ENCODE measurements around the gene TMA7.
"Not testable (repeated sequence)": the region's sequence is repeated elsewhere in the genome, so short reads cannot be mapped to it uniquely, and the experiment has no call there.

The TMA7 gene

DNA sequence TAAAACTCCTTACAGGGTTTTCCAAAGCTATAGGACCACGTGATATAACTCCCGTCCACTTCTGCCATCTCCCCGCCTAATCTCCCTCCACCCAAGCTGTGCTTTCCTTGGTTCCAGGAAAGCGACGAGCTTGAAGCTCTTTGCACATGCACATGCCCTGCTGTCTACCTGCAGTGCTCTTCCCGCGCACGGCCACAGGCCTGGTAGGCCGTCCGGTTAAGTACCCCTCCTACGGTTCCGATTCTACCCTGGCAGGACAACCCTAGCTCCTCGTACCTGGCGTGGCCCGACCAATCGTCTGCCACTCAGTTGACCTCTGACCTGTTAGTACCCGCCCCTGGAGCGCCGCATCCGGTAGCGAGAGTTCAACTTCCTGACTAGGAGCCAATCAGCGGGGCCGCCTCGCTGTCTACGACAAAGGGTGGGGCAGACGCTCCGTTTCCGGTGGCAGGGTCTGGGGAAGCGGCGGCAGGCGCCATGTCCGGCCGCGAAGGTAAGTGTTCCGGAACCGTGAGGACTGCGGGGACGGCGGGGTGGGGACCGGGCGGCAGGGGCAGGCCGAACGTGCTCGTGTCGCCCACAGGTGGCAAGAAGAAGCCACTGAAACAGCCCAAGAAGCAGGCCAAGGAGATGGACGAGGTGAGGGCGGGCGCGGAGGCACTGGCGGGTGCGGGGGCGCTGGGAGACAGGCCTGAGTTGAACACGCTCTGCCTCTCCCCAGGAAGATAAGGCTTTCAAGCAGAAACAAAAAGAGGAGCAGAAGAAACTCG is at the start of gene TMA7, which contains the start of gene CCDC51:
Gene TMA7, plus strand, starts transcription at position 438 of the 770 bp plus-strand sequence. Its CDS starts 40 bp downstream, at position 478.
Gene CCDC51, minus strand, starts transcription at position 300 of the 770 bp plus-strand sequence. CDS start 4,991 bp downstream, outside the sequence.
- DNase-seq: peak; percentile 95

DNA sequence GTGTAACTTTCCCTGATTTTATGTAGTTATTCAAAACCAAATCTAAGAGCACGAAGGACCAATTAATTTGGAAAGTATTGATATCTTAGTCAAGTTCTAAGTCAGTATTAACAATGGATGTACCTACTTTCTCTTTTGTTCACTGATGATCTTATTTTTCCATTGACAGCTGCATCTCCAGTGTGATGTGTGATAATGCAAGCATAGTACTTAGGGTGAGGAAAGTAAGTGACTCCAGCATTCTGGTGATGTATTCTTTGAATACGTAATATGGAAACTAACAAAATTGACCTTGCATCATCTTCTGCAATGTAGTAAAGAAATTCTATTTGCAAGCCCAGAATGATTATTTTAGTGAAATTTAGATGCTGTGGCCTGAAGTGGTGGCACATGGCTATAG is 45.7 kb upstream of the TMA7 start:
- no peak for DNase-seq

DNA sequence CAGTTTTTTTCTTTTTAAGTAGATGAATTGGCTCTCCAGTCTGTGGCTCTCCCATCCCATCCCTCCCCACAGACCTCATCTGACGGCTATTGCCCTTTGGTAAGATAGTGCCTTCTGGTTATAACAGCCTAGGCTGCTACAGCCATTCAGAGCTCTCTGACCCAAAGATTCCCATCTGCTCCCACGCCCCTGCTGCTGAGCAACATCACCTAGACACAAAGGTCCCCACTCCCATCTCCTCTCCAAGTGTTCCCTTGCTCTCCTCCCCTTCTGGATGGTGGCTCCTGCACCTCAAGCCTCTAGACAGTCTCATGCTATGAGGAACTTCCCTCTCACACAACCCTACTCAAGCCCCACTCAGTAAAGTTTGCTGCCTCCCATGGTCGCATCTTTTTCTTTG is 44.3 kb upstream of the TMA7 start:
- no peak for DNase-seq

DNA sequence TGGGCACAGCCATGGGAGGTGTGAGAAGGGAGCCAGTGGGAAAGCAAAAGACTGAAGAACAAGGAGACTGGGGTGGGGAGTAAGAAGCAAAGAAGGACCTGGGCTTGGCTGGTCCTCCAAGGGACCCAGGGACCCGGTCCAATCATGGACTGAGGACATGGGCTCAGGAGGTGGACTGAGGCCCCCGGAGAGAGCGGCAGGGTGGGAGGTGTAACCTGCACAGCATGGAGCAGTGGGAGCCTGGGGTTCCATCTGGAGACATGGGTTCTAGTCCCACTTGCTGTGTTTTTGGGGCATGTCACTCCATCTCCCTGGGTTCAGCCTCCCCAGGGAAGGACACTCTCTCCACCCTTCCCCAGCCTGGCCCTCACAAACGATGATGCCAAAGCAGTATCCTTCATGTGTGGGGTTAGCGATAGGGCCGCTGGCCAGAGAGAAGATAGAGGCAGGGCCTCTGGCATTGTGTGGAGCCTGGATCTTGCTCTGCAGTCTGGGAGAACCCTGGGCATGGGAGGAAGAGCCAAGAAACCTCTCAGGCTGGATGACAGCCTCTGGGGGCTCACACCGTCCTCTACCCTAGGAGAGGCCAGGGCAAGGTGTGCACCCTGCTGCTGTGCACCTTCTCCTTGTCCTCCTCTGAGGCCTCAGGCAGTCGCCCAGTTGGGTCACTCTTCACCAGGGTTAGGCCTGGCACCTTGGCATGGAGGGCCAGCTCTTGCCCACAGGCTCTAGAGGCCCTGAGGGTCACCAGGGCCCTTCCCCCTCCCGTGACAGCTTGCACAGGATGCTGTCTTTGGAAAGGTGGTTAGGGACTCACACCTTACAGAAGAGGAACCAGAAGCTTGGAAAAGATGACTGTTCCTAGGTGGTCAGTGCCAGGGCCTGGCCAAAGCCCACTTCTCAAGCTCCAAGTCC is 42.0 kb upstream of the TMA7 start:
- DNase-seq: no peak

DNA sequence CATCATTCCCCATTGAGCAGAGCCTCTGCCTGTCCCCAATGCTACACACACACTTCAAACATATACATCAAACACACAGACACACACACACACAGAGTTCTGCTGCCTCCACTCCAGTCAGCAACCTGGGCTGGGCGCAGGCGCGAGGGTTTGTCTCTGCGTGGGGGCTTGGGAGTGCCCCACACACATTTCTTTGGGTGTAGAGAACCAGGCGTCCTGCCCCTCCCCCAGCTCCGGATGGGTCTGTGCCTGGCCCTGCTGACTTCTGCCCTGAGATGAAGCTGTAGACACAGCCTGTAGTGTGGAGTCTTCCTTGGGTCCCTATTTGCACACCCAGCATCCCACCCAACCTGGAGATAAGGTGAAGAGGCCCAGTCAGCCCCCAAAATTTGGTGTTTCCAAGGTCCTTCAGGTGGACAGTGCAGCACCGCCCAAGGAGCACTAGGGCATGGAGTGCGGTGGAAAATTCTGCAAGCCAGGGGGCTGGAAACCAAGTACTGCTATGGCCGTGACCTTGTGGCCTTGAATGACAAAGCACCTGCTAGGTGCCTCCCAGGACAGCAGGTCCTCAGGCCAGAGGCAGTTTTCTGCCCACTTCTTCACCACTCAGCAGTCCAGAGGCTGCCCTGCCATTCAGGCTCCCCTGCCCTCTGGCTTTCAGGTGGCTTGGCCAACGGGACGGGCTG is 41.2 kb upstream of the TMA7 start:
- DNase-seq: no peak

DNA sequence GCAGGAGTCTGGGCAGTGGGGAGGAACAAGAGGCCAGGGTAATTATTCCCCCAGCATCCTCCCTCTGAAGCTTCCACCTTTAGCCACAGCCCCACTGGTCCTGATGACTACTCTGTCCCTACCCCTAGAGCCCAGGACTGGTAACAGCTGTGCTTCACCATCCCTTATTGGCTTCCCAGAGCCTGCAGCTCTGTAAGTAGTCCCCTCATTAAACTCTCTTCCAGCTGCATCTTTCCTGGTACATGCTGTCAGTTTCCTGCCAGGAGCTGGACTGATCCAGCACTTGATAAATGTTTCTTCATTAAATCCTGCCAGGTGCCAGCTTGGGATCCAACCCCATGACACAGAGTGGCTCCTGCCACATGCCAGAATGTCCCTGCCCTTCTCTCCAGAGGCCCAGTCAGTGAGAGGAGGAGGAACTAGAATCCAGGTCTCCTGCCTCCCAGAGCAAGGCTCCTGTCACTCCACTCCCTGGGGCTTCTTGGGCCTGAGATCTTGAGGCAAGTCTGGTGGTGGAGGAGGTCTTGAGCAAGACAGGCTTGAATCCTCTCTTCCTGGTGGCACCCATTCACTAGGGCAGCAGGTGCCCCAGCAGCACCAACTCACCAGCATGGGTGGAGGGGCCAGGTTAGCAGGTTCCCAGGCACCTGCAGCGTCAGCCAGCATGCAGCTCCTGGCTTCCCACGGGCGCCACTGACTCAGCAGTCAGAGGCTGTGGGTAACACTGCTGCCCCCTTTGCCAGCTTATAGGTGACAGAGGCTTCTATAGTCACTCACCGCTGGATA is 40.5 kb upstream of the TMA7 start:
- no peak for DNase-seq

DNA sequence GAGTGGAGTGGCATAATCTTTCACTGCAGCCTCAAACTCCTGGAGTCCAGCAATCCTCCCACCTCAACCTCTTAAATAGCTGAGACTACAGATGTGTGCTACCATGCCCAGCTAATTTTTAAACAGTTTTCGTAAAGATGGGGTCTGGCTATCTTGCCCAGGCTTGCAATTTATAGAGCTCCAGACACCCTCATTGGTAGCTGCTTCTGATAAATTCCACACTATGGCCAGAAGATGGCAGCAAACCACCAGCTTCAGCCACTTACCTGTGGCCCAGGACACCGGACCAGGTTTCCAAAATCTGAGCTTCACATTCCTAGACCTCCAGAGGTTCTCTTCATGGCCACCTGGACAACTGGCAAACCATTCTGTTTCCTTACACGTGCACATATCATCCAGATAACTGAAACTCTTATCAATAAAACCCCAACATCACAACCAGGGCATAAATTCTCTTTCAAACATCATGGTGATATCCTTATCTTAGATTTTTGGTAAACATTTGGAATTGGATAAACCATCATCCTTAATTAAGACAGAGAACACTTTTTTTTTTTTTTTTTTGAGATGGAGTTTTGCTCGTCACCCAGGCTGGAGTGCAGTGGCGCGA is 39.1 kb upstream of the TMA7 start:
- no peak for DNase-seq

DNA sequence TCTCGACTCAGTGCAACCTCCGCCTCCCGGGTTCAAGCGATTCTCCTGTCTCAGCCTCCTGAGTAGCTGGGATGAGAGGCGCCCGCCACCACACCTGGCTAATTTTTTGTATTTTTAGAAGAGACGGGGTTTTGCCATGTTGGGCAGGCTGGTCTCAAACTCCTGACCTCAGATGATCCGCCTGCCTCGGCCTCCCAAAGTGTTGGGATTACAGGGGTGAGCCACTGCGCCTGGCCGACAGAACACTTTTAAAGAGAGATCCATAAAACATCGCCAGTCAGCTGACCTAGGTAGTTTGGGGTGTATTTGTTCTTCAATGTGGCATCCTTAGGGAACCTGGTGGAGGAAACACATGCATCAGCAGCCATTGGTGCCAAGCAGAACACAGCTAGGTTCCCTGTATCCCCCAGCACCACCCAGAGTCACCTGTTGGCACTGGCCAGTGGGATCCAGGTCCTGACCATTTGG is 38.6 kb upstream of the TMA7 start:
- not testable (repeated sequence) for DNase-seq

DNA sequence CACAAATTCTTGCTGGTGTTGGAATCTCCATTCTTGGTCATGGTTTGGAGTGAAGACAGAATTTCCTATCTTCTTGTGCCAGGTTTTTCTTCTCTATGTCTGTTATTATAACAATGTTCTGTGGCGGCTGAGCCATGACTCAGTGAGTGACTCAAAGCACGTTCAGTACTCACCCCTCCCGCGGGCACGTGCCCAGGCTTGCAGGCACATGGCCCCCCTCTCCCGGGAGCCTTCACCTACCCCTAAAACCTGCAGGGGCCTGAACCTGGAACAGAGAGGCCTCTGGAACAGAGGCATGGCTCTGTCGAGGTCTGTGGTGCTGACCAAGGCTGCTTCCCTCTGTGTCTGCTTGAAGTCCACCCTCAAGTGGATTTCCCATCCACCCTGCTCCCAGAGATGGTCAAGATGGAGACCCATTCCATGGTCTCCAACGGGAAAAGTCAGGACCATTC is 37.8 kb upstream of the TMA7 start:
- DNase-seq: no peak

DNA sequence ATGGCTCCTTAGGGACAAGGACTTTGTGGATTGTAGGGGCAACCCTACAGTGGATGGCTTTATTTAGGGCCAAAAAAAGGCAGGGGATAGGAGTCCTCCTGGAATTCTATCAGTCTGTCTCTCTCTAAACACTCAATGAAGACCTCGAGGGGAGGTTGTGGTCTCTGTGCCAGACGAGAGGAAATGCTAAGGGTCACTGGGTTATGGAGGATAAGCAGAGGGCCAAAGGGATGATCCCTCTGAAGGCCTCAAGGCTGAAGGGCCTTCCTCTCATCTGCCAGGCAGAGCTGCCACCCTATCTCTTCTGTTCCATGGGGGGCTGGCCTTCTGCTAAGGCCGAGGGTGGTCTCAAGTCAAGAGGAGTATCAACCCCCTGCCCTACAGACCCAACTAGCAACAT is 37.1 kb upstream of the TMA7 start:
- no peak for DNase-seq

DNA sequence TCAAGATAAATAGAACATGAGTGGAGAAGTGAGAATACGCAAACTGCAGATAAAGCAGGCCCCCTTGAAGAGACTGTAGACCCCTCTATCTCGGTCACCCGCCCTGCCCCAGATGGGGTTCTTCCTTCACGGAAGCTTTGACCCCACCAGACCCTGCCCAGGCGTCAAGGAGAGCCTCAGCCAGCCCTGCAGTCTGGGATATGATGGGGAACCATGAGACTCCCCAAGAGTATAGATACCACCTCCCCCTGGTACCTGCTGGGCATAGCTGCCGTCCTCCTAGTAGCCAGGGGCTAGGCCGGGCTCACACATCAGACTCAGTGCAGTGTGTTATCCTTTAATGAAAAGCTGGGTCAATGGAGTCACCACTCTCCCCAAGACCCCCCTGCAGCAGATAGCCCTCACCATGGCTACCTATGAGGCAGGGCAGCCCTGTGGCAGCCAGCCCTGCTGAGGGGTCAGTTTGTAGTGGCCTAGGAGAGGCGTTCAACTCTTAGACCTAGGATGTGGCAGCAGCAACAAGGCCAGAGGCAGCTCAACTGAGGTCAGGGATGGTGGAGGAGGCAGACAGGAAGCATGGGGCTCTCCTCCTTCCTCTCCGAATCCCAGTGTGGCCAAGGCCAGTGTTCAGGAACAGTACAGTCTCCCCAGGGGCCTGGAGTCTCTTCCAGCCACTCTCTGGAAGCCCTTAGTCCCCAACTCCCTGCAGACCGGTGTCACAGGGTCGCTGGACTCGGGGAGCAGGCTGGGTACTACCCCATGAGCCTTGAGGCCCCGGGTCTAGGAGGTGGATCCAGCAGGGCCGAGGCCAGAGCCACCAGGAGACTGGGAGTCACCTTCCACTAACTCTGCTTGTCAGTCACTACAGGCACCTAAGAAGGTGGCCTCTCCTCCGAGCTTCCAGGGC is 36.3 kb upstream of the TMA7 start:
- DNase-seq: no peak

DNA sequence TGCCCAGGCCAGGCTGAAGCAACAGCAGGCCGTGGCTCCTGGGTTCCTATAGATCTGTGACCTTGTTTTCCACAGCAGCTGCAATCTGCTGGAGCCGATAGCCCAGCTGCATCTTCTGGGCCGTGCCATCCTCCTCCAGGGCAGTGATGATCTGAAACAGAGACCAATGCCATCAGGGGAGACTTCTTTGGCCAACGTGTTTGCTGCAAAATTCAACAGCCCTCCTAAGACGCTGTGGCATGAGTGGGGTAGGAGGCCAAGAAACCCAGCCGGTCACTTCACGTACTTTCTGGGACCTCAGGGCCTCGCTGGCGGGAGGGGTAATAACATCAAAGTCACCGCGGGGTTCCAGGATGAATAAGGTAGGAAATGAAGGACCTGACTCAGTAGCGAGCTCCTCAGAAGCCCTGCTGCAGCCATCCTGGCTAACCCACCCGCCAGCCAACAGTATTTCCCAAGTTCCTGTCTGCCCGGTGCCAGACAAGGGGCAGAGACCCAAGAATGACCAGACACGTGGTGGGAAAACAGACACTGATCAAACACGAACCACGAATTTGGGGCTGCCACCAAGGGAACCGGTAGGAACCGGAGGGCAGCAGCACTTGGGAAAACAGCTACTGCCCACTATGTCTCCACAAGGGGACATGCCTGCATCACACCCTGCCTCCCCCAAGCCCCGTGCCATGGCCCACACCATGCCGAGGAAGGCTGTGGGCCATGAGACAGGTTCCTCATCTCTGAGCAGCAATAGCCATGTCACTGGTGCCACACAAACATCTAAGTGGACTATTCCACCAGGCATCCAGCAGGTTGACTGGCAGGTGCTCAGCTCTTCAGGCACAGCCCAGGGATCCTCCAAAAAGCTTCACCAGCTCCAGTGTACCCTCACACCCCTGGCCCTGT is 35.4 kb upstream of the TMA7 start:
- DNase-seq: no peak

DNA sequence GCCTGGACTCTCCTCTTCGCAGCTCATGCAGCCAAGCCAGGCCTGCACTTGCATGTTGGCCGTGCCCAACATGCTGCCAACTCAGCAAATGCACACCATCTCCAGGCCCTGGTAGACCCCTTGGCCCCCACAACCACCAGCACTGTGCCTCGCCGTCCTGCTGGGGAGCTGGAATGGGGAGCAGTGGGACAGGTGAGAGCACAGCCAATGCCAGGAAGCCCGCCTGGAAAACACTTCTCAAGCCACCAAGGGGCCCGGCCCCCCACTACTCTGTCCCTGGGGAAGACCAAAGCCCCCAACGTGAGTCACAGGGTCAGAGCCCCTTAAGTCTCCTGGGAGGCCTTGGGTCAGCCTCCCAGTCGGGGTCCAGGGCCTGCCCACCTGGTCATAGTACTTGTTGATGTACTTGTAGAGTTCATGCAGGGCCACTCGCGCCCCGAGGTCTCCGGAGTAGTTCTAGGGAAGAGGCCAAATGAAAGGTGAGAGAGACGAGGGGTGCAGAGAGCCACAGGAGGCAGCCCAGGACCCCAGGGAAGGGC is 34.6 kb upstream of the TMA7 start:
- no peak for DNase-seq

DNA sequence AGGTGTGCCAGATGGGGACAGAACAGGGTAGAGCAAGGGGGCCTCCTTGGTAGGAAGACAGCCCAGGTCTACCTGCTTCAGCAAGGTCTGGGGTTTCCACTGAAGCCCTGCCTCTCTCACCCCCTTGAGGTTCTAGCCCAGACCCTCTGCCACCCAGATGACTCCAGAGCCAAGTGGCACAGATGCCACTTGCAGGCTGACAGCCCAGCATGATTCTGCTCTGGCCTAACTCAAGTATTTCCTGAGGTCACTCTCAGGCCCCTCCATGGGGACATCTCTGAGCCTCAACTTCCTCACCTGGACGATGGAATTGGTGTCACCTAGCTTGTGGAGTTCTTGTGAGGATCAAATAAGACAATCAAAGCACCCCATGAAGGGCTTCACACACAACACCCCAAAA is 34.1 kb upstream of the TMA7 start:
- DNase-seq: no peak

DNA sequence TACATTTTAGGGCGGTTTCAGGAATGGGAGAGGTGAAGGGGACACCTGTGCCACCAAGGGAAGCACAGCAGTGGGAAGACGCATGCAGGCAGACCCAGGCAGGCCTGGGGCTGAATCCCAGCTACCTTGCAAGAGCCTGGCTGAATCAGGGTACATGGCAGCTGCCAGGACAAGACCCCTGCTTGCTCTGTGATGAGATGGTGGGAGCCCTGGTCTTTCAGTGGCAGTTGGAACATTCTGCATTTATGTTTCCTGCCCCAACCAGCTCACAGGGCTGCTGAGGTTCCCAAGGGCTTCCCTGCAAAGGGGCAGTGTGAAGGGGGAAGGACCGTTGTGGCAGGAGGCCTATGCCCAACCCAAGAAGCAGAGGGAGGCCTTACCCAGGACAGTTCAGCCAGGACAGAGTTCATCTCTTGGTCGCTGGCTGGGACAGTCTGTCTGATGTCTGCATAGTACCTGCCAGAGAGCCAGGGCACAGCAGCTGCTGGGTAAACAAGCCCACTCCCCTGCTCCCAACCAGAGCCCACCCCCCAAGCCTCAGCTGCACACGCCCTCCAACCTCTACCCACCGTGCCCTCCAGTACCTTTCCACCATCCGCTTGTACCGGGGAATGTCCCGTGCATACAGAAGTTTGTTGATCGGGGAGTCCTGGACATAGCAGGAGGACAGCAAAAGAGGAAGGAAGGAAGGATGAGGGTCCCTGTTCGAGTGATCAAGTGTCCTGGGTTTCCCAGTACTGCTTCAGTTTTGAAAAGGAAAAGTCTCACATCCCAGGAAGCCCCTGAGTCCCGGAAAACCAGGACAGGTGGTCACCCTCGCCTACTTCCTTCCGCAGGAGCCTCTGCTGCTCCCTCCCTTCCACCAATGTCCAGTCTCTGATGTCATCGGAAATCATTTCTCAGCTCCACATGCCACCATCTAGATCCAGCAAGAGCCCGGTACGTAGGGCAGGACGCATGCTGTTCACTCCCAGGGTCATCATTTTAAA is 33.3 kb upstream of the TMA7 start:
- no peak for DNase-seq

DNA sequence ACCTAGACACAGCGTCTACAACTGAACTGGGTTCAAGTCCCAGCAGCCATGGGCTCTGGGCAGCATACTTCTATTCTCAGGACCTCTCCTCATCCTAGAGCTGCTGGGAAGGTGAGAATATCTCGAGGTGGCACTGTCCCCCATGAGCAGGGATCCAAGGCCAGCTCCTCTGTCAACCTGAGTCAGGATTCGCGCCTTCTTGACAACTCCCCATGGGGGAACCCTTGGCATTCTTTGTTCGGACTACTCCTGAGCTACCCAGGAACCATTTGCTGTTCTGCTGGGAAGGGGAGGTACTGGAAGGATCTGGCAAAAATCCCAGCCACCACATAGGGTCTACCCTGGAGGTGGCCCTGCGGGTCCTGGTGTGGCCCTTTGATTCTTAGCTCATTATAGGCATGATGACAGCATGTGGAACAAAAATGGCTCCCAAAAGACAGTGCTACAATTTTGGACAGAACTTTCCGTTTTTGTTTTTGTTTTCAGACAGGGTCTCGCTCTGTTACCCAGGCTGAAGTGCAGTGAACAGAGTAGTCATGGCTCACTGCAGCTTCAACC is 32.4 kb upstream of the TMA7 start:
- DNase-seq: no peak

DNA sequence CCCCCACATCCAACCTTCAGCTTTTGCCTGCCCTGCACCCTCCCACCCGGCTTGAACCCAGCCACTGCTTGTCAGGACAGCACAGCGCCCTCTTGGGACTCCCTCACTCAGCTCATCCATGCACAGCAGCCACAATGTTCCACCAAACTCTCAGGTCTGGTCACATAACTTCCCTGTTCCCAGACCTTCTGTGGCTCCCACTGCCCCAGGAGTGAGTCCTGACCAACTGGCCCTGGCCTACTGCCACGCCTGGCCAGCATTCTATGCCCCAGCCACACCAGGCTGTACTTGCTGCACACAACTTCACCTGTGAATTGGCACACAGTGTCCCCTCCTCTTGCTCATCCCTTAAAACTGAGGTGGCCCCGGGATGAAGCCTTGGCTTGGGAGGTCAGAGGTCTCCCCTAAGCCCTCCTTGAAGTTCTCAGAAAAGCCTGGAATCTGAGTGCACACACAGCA is 31.2 kb upstream of the TMA7 start:
- DNase-seq: no peak
